Mesothelial cell of epicardium (in vitro differentiated cells): Measurements from ENCODE around the gene ERG. TPM values are rescaled to one million over a fixed set of nuclear protein-coding genes. Genes with fewer than 3 reads are reported as not detected.

Experiments
- DNase-seq, 2 experiments: peaks; one replicate each; pipeline ENCODE4 v3.0.0; 2021; ENCODE audit warnings: low spot score in 2 of 2; ENCODE audit not compliant: unreplicated experiment in 2 of 2
- H3K27ac Mint-ChIP-seq: 2 replicates; pipeline ENCODE4 v1.8.0; 2021; ENCODE audit warnings: mixed read lengths
- H3K27me3 Mint-ChIP-seq: 2 replicates; pipeline ENCODE4 v1.8.0; 2021; ENCODE audit warnings: low read depth, mixed read lengths
- H3K36me3 Mint-ChIP-seq: 2 replicates; pipeline ENCODE4 v1.8.0; 2021; ENCODE audit warnings: mixed read lengths
- H3K4me1 Mint-ChIP-seq: 2 replicates; pipeline ENCODE4 v1.8.0; 2021; ENCODE audit warnings: mixed read lengths
- H3K4me3 Mint-ChIP-seq: 2 replicates; pipeline ENCODE4 v1.8.0; 2021; ENCODE audit warnings: mild to moderate bottlenecking, moderate library complexity, mixed read lengths
- H3K9me3 Mint-ChIP-seq: 2 replicates; pipeline ENCODE4 v1.8.0; 2021; ENCODE audit warnings: mixed read lengths
- CTCF ChIP-seq: fragments of 200-600 bp; sonication (generic); IDR thresholded peaks from one replicate; pipeline ENCODE4 v1.5.0; 2021; ENCODE audit warnings: antibody characterized with exemption; ENCODE audit not compliant: unreplicated experiment
- total RNA-seq: library from RNA; stranded (reverse); gene quantifications from 3 replicates; pipeline ENCODE4 v1.2.1, GENCODE V29; 2021

The ERG gene
- total RNA-seq, 1 donor from 2014 or later, result 2.5 TPM

GRCh38 chr21:38350684-38351083 is 147.6 kb downstream of the ERG start:
- H3K27ac Mint-ChIP-seq, result no peak overlapping the region
- no peak overlapping the region for H3K4me3 Mint-ChIP-seq
- TF ChIP-seq CTCF, result no peak
- H3K9me3 Mint-ChIP-seq, result no peaks in the 10 kb centered on the region
- H3K4me1 Mint-ChIP-seq, result peaks cover 30% of the 10 kb centered on the region
- H3K36me3 Mint-ChIP-seq, result no peaks in the 10 kb centered on the region
- DNase-seq, result no peak
- H3K27me3 Mint-ChIP-seq, result peaks cover 24% of the 10 kb centered on the region

GRCh38 chr21:38349977-38350376 is 148.3 kb downstream of the ERG start:
- Mint-ChIP-seq H3K4me1 (peaks cover 30% of the 10 kb centered on the region), H3K27ac (no peak overlapping the region), H3K36me3 (no peaks in the 10 kb centered on the region), H3K4me3 (no peak overlapping the region), H3K9me3 (no peaks in the 10 kb centered on the region), H3K27me3 (peaks cover 21% of the 10 kb centered on the region)
- TF ChIP-seq CTCF, result no peak
- no peak for DNase-seq

- no peak for TF ChIP-seq CTCF
- Mint-ChIP-seq H3K4me1 (peaks cover 27% of the 10 kb centered on the region), H3K9me3 (no peaks in the 10 kb centered on the region), H3K4me3 (no peak overlapping the region), H3K36me3 (no peaks in the 10 kb centered on the region), H3K27me3 (peaks cover 15% of the 10 kb centered on the region), H3K27ac (no peak overlapping the region)
- DNase-seq, result no peak
These were observed 149.0 kb downstream of the ERG start for GRCh38 chr21:38349111-38349746.

- no peak overlapping the region for H3K27ac Mint-ChIP-seq
- DNase-seq, result no peak
- H3K9me3 Mint-ChIP-seq, result no peaks in the 10 kb centered on the region
- TF ChIP-seq CTCF, result no peak
- H3K36me3 Mint-ChIP-seq, result no peaks in the 10 kb centered on the region
- peaks cover 9% of the 10 kb centered on the region for H3K27me3 Mint-ChIP-seq
- peaks cover 17% of the 10 kb centered on the region for H3K4me1 Mint-ChIP-seq
- H3K4me3 Mint-ChIP-seq, result no peak overlapping the region
These were observed 152.0 kb downstream of the ERG start for GRCh38 chr21:38346286-38346685.

GRCh38 chr21:38343691-38344090 is 154.6 kb downstream of the ERG start:
- DNase-seq, result no peak
- Mint-ChIP-seq H3K36me3 (no peaks in the 10 kb centered on the region), H3K27ac (no peak overlapping the region), H3K27me3 (peaks cover 4% of the 10 kb centered on the region), H3K4me1 (peaks cover 3% of the 10 kb centered on the region), H3K9me3 (no peaks in the 10 kb centered on the region), H3K4me3 (no peak overlapping the region)
- TF ChIP-seq CTCF, result no peak

GRCh38 chr21:38342739-38343138 is 155.5 kb downstream of the ERG start:
- Mint-ChIP-seq H3K4me3 (no peak overlapping the region), H3K9me3 (no peaks in the 10 kb centered on the region), H3K27me3 (peaks cover 4% of the 10 kb centered on the region), H3K4me1 (no peaks in the 10 kb centered on the region), H3K27ac (no peak overlapping the region), H3K36me3 (no peaks in the 10 kb centered on the region)
- no peak for DNase-seq
- no peak for TF ChIP-seq CTCF
